GM19023 (cell line): Measurements from ENCODE around the gene FUT7.

ENCODE experiments used
- ATAC-seq: cut with Tn5 transposase; IDR thresholded peaks from one replicate; pipeline ENCODE4 v1.9.1; 2021; ENCODE audit warnings: mild to moderate bottlenecking, moderate library complexity; ENCODE audit not compliant: unreplicated experiment

Gene FUT7

DNA sequence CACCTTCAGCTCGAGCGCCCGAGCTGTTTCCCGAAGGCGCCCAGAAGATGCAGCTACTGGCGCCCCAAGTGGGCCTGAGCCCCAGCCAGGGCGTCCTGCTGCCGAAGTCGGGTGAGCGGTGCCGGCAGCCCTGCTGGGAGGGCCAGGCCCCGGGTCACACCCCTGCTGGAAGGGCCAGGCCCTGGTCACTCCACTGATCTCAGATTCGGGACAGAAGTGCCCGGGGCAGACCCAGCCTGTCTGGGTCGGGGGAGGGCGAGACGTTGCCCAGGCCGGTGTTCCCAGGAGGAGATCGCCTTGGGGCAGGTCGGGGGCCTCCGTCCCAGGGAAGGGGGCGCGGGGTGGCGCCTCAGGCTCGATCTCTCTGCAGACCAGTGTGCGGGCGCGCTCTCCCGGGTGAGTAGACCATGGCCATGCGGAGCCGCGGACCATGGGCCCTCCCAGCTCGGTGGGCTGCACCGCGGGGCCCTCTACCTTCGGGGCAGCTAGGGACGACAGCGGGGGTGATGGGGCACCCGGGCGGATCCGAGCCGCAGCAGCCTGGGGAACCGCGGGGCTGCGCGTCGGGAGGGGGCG, 46.8 kb downstream of the FUT7 start:
- ATAC-seq = no peak

DNA sequence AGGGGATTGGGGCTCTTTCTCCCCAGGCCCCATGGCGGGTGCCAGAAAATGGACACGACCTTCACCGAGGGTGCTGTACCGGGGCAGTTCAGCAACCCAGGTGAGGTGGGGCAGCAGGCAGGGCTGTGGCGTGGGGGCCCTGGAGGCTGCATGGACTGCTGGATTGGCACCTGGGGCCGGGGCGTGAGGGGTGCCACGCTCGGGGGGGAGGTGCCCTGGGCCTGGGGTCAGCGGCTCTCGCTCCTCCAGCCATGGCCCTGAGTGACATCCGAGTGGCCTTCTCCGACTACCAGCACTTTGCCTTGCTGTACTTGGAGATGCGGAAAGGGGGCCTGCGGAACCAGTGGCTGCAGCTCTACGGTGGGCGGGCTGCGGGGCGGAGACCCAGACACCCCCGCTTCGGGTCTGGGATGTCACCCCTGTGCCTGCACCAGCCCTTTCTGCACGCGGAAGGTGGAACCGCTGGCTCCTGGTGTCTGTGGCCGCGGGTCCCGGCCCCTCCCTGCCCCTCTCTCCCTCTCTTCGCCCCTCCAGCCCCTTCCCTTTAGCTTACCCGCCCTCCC, 47.3 kb downstream of the FUT7 start:
- ATAC-seq = no peak

DNA sequence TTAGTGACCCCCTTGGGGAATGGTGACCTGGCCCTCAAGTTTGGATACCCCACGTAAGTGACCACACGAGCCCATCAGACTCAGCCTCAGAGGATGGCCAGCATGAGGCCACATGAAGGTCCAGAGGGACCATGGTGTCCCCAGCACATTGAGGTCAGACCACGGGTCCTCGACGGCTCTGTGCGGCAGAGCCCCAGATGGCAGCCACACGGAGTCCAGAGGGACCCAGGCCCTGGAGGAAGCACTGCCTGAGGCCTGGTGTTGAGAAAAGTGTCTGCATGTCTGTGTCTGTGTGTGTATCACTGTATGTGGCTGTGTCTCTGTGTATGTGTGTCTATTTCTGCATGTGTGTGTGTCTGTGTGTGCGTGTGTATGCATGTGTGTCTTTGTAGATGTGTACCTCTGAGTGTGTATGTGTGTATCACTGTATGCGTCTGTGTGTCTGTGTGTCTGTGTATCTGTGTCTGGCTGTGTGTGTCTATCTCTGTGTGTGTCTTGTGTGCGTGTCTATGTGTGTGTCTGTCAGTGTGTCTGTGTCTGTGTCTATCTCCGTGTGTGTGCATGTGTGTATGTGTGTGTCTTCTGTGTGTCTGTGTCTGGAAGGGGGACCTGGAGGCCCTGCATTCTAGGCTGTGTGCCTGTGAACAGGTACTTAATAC, 48.1 kb downstream of the FUT7 start:
- ATAC-seq = no peak

DNA sequence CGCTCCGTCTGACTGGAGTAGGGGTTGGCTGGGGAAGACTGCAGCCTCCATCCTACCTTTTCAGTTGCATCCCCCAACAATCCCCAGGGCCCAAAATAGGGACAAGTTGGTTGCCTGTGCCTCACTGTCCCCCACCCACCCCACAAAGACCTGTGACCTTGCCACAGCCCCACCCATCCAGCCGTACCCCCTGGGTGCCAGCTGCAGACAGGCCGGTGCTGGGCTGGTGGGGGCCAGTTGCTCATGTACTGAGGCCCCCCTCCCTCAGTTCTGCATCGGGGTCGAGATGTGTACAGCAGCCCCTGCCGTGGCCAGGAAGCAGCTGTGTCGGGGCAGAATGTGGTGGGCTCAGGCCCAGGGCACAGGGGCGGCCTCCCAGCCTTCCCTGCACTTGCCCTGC, 48.7 kb downstream of the FUT7 start:
- ATAC-seq = no peak

GRCh38 chr9:136982232-136983051, 49.4 kb downstream of the FUT7 start, which contains the start of gene LCNL1:
Gene LCNL1, plus strand, starts transcription at chr9:136982993. Its CDS starts 594 bp downstream, at chr9:136983587.
- no peak for ATAC-seq

DNA sequence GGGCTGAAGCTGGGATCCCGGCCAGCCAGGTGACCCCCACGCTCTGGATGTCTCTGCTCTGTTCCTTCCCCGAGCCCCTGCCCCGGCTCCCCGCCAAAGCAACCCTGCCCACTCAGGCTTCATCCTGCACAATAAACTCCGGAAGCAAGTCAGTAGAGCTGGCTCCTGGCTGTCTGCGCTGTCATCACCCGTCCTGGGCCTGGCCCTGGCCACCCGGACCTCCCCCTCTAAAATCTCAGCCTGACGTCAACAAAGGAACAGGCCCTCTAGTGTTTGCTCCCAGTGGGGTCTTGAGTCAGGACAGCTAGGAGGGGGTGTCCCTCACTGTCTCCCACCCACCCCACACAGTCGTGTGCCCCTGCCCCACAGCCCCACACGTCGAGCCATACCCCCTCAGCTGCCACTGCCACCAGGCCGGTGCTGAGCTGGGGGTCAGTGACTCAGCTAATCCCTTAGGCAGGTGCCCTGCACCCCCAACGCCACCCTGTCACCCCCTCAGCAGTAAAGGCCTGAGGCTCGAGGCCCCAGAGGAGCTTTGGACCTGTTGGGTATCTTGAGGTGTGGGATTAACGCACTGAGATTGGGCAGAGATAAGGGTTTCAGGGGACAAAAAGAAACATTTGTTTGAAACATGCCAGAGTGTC, 50.2 kb downstream of the FUT7 start:
- no peak for ATAC-seq

DNA sequence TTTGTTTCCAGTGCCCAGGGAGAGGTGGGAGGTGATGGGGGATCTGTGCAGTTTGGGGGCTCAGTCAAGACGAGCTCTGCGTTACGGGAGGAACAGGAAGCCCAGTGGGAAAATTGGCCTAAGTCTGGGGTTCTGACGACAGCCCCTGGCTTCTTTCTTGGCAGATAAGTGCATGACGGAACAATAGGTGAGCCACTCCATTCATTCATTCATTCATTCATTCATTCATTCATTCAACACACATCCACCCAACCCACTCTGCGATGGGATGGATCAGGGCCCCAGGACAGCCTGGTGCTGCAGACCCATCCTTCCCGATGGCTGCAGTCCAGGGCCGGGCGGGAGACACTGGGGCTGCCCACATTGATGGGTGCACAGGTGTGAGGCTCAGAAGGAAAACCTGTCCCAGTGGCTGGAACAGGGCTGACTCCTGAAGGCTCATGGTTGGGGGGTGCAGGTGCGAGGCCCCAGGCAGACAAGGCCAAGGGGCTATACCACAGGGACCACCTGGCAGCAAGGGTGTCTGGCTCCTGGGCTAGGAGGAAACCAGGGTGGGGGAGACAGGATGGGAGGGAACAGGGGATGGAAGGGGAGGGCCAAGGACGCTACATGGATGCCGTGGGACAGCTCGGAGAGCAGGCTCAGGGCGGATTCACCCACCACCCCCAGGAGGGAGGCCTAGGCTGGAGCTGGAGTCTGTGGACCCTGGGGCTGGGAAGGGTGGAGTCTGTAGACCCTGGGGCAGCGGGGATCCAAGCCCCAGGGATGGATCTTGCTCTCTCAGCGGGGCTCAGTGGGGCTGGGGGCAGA, 51.0 kb downstream of the FUT7 start:
- no peak for ATAC-seq
